Measurements from ENCODE around the gene NQO1.

NQO1 gene

DNA sequence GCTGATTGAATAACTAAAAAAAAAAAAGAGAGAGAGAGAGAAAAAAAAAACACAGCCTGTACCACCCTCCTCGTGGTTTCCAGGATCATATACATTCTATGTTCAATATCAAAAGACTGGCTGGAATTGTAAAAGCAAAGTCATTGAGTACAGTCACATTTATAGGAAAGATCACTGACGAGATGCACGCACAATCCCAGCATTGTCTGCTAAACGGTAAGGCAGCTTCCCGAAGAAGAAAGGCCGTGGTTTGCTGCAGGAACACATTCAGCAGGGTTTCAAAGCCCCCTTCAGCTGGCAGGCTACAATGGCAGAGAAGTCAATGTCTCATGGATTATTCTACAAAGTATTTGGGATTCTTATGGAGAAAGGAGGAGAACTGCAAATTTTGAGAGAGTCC, 9.3 kb downstream of the NQO1 start:
- Histone ChIP-seq H3K27me3 (ENCODE audit: insufficient read depth, low read length) (no peaks in the 10 kb centered on the region), H3K27ac (ENCODE audit: low read depth, low read length, poor library complexity, severe bottlenecking) (no peak overlapping the region), H3K4me1 (ENCODE audit: insufficient read depth, low read length, severe bottlenecking) (no peaks in the 10 kb centered on the region), H4K20me1 (ENCODE audit: insufficient read depth, low read length) (no peaks in the 10 kb centered on the region), H3K9ac (ENCODE audit: low read length) (no peak overlapping the region), H3K9me2 (ENCODE audit: low read depth, low read length) (no peaks in the 10 kb centered on the region), H3K79me2 (ENCODE audit: insufficient read depth, low read length) (no peaks in the 10 kb centered on the region), H3K4me3 (ENCODE audit: low read depth, low read length, poor library complexity, severe bottlenecking) (no peak overlapping the region), H3K36me3 (ENCODE audit: insufficient read depth, low read length) (peaks cover 9% of the 10 kb centered on the region; the same call in 1 of the 2 replicates), H2AFZ (ENCODE audit: low read length) (no peak overlapping the region), H3F3A (ENCODE audit: insufficient read depth, low read length) (no peaks in the 10 kb centered on the region), H3K9me3 (ENCODE audit: low read length) (no peaks in the 10 kb centered on the region), H3K4me2 (ENCODE audit: low read length) (no peak overlapping the region)
- TF ChIP-seq, protein P1, sequence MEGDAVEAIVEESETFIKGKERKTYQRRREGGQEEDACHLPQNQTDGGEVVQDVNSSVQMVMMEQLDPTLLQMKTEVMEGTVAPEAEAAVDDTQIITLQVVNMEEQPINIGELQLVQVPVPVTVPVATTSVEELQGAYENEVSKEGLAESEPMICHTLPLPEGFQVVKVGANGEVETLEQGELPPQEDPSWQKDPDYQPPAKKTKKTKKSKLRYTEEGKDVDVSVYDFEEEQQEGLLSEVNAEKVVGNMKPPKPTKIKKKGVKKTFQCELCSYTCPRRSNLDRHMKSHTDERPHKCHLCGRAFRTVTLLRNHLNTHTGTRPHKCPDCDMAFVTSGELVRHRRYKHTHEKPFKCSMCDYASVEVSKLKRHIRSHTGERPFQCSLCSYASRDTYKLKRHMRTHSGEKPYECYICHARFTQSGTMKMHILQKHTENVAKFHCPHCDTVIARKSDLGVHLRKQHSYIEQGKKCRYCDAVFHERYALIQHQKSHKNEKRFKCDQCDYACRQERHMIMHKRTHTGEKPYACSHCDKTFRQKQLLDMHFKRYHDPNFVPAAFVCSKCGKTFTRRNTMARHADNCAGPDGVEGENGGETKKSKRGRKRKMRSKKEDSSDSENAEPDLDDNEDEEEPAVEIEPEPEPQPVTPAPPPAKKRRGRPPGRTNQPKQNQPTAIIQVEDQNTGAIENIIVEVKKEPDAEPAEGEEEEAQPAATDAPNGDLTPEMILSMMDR (IDR thresholded peaks at IDR 0.05; ENCODE audit: low read length): no peak
- no peak for TF ChIP-seq EZH2 (IDR thresholded peaks at IDR 0.05; ENCODE audit: borderline replicate concordance, low read length)

DNA sequence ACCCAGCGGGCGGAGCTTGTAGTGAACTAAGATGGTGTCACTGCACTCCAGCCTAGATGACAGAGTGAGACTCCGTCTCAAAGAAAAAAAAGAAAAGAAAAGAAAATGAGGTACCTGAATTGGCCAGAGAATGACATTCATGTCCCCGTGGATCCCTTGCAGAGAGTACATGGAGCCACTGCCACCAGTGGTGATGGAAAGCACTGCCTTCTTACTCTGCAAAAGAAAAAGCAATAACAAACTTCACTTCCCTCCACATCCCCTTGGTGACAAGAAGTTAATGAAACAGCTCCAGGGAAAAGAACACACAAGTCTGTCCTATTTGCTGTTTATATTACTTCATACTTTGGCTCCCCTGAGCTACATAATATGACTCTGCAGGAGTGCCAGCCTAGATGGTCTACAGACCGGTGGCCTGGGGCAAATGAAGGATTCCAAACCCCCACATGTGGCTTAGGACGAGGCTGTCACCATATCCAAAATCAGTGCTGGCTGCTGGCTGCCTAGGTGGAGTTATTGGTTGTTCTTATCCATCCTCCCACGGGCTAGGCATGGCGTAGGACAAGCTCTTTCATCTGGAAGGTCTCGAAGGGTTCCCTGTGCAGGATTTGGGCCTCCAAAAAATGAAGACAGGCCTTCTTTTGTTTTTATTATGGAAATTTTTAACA, 13.3 kb downstream of the NQO1 start:
- no peaks in the 10 kb centered on the region for H3K4me1 ChIP-seq (ENCODE audit: insufficient read depth, low read length, severe bottlenecking)
- no peaks in the 10 kb centered on the region for H3K9me2 ChIP-seq (ENCODE audit: low read depth, low read length)
- no peaks in the 10 kb centered on the region for H3K9me3 ChIP-seq (ENCODE audit: low read length)
- no peak overlapping the region for H3K4me2 ChIP-seq (ENCODE audit: low read length)
- H3F3A ChIP-seq (ENCODE audit: insufficient read depth, low read length): no peaks in the 10 kb centered on the region
- TF ChIP-seq EZH2 (IDR thresholded peaks at IDR 0.05; ENCODE audit: borderline replicate concordance, low read length): no peak
- TF ChIP-seq, protein P1 (IDR thresholded peaks at IDR 0.05; ENCODE audit: low read length): no peak
- no peaks in the 10 kb centered on the region for H4K20me1 ChIP-seq (ENCODE audit: insufficient read depth, low read length)
- no peak overlapping the region for H2AFZ ChIP-seq (ENCODE audit: low read length)
- no peak overlapping the region for H3K27ac ChIP-seq (ENCODE audit: low read depth, low read length, poor library complexity, severe bottlenecking)
- H3K79me2 ChIP-seq (ENCODE audit: insufficient read depth, low read length): no peaks in the 10 kb centered on the region
- no peak overlapping the region for H3K4me3 ChIP-seq (ENCODE audit: low read depth, low read length, poor library complexity, severe bottlenecking)
- H3K9ac ChIP-seq (ENCODE audit: low read length): no peak overlapping the region
- peaks cover 9% of the 10 kb centered on the region; the same call in 1 of the 2 replicates for H3K36me3 ChIP-seq (ENCODE audit: insufficient read depth, low read length)
- H3K27me3 ChIP-seq (ENCODE audit: insufficient read depth, low read length): no peaks in the 10 kb centered on the region

DNA sequence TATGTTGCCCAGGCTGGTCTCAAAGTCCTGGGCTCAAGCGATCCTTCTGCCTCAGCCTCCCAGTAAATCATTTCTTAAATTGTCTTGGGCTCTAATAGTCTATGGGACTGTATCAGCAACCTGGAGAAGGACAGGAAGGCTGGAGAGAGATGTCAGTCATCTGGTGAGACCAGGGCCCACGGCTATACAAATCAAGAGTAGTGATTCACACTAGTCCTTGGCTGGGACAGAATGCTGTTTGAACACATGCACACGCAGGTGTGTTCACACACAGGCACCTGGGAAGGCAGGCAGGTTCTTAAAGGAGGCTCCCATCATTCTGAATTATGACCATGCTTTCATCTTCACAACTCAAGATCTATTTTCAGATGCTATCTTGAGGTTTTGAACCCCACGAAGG, 14.1 kb downstream of the NQO1 start:
- Histone ChIP-seq H3K36me3 (ENCODE audit: insufficient read depth, low read length) (peaks cover 9% of the 10 kb centered on the region; the same call in 1 of the 2 replicates), H3K27me3 (ENCODE audit: insufficient read depth, low read length) (no peaks in the 10 kb centered on the region), H2AFZ (ENCODE audit: low read length) (no peak overlapping the region), H3K79me2 (ENCODE audit: insufficient read depth, low read length) (no peaks in the 10 kb centered on the region), H3K4me1 (ENCODE audit: insufficient read depth, low read length, severe bottlenecking) (no peaks in the 10 kb centered on the region), H3K9me2 (ENCODE audit: low read depth, low read length) (no peaks in the 10 kb centered on the region), H3K4me2 (ENCODE audit: low read length) (no peak overlapping the region), H3K4me3 (ENCODE audit: low read depth, low read length, poor library complexity, severe bottlenecking) (no peak overlapping the region), H4K20me1 (ENCODE audit: insufficient read depth, low read length) (no peaks in the 10 kb centered on the region), H3K27ac (ENCODE audit: low read depth, low read length, poor library complexity, severe bottlenecking) (no peak overlapping the region), H3K9me3 (ENCODE audit: low read length) (no peaks in the 10 kb centered on the region), H3F3A (ENCODE audit: insufficient read depth, low read length) (no peaks in the 10 kb centered on the region), H3K9ac (ENCODE audit: low read length) (no peak overlapping the region)
- TF ChIP-seq, protein P1 (IDR thresholded peaks at IDR 0.05; ENCODE audit: low read length): no peak
- no peak for TF ChIP-seq EZH2 (IDR thresholded peaks at IDR 0.05; ENCODE audit: borderline replicate concordance, low read length)
